ENCODE results near the gene ISL2.

Gene ISL2

GRCh38 chr15:76380249-76380648 lies 43.7 kb downstream of the ISL2 start:
- no peak for DNase-seq

DNA sequence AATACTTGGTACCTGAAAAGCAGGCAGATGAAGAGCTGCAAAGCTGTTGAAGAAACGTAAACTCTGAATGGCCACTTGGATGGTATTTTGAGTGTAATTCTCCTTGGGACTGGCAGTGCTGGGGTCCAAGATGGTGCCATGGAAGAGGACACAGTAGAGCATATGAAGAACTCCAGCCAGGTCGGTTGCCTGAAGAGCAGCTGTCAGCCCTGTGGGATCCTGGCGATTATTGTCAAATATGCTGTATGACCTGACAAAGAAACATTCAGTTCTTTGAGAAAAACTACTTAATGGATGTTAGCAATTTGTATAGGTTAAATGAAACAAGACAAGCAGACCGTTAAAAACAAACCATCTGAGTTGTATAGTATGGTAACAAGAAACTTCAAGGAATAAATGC lies 44.8 kb downstream of the ISL2 start:
- no peak for DNase-seq

DNA sequence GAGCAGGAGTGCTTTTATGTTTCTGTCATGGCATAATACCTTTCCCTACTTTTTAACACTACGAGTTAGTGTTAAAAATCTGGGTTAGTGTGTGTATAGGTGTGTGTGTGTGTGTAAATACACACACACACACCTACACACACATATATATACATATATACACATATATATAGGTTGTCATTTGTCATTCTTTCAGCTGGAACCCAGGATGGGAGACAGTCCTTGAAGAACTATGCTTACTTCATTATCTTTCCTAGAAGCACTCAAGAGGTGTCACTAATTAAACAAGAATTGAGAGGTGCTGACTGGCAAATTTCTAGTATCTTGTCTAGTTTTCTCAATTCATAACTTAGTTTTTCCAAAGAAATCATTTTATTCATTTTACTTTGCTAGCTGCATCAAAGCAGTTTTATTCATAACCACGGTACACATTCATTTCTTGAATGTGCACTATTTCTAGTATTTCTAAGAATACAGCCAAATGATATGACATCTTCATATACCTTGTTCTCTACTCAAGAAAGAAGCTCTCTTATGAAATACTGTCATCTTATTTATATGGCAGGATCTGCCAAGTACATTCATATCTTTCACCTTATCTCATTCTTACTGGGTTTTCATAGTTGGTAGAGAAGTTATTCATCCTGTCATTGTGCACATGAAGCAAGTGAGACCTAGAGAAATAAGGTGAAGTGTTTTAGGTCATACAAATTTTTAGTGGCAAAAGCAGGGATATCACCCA lies 46.6 kb downstream of the ISL2 start:
- no peak for DNase-seq

DNA sequence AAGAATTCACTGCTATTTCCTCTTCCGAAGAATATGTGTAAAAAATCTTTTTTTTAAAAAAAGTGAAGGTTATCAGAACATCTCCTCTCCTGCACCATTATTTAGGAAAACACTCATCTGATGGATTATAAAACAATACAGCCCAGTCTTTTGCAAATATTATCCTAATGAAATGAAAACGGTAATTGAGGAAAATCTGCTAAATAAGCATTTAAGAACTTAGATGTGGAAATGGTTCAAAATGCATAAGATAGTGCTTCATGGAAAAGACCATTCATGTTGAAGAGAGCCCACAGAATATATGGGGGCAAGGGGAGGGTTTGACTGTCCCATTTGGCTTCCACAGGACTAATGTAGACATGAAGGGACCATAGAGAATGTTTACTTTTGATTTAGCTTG lies 47.8 kb downstream of the ISL2 start:
- no peak for DNase-seq

- no peak for DNase-seq
These were observed 49.6 kb downstream of the ISL2 start for GRCh38 chr15:76386178-76386577.

DNA sequence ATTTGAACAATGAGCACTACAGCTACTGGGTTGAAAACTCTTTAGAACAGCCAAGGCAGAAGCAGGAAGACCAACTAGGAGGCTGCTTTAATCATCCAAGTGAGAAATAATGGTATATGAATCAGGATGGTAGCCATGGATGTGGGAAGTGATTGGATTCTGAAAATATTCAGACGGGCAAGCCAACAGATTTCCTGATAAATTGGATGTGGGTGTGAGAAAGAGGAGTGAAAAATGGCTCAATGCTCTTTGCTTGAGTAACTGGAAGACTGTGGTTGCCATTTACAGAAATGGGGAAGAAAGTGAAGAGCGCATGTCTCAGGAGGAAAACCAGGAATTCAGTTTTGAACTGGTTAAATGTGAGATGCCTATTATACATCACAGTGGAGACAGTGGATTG lies 50.4 kb downstream of the ISL2 start:
- DNase-seq, result no peak

DNA sequence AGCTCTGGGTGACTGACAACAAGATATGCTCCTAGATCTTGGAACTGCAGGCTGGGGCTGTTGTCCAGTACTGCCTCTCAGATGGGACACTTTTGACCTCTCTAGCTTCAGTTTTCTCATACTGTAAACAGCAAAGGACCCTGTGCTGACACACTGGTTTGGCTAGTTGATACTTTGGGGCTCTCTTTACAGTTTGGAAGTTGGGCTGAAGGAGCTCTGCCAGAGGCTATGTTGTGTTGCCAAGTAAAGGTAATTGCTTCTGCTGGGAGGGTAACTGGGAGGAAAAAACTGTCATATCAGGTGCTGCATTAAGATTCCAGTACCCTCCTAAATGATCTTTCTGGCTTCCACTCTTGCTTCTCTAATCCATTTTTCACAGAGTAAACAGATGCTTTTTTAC lies 54.0 kb downstream of the ISL2 start:
- DNase-seq, result no peak

DNA sequence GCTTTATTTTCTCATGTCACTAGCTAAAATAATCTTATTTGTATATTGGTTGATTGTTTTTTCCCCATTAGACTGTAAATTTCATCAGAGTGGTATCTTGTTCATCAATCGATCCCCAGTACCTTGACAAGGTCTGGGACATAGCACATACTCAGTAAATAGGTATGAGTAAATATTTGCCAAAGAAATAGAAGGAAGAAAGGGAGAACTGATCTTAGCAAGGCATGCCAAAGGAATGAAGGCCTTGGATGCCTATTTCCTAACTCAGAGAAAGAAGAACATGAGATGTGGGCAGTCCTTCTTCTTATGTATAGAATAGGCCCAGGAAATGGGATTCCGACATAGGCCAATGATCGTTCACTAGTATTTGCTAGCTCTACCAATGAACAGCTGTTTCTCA lies 54.7 kb downstream of the ISL2 start:
- DNase-seq, result no peak

GRCh38 chr15:76391847-76392246 lies 55.3 kb downstream of the ISL2 start:
- DNase-seq, result no peak

Measured in stimulated activated CD4-positive, alpha-beta T cell treated with anti-CD3 and anti-CD28 coated beads, Interleukin-4, amount 100 ng/mL, for 24 hours (primary cell).